ENCODE results near the gene PRKCH.

Gene PRKCH

DNA sequence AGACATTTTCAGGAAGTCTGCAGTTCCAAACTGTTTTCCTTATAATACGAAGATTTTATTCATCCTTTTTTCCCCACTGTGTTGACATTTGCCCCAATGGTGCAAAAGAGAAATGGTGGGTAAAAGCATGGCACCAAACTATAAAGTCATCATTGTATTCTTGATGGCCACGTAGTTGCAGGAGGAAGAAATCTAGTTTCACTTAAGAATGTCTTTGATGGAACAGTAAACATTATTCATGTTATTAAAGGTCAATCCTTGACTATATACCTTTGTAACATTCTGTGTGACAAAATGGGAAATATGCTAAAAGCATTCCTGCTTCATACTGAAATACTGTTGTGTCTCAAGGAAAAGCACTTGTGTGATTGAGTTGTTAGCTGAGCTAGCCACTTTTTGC, 80.1 kb downstream of the PRKCH start:
- Histone ChIP-seq H3K27ac (ENCODE audit: low read length, poor library complexity, severe bottlenecking) (no peak overlapping the region), H2BK5ac (ENCODE audit: low read depth, low read length, poor library complexity, severe bottlenecking) (no peak overlapping the region), H3K79me1 (replicated peaks; ENCODE audit: low read length, poor library complexity, severe bottlenecking) (no peaks in the 10 kb centered on the region), H2AFZ (ENCODE audit: low read depth, low read length) (no peak overlapping the region), H4K8ac (ENCODE audit: low read length) (no peak overlapping the region), H2BK120ac (ENCODE audit: low read depth, low read length) (no peak overlapping the region), H3K18ac (ENCODE audit: low read depth in 1 of 2, low read length in 2 of 2) (no peak overlapping the region), H3K4me3 (ENCODE audit: insufficient read depth in 1 of 2, low read depth in 1 of 2, low read length in 2 of 2) (no peak overlapping the region), H3K4me2 (ENCODE audit: low read length, poor library complexity, severe bottlenecking) (no peak overlapping the region), H3K4me1 (ENCODE audit: control insufficient read depth, insufficient read depth, low read depth, low read length) (no peaks in the 10 kb centered on the region), H3K9me3 (ENCODE audit: control insufficient read depth, low read length) (no peaks in the 10 kb centered on the region), H3K23ac (ENCODE audit: low read length in 2 of 2) (no peak overlapping the region), H2AK5ac (ENCODE audit: low read length, severe bottlenecking) (no peak overlapping the region), H3K14ac (ENCODE audit: low read length in 2 of 2) (no peak overlapping the region), H2BK15ac (ENCODE audit: low read depth, poor library complexity, severe bottlenecking) (no peak overlapping the region), H3K9ac (ENCODE audit: low read length) (no peak overlapping the region), H3K36me3 (ENCODE audit: control insufficient read depth in 1 of 2, insufficient read depth in 2 of 2, low read depth in 1 of 2, low read length in 2 of 2) (no peaks in the 10 kb centered on the region), H3K27me3 (ENCODE audit: control insufficient read depth in 1 of 2, insufficient read depth in 1 of 2, low read length in 2 of 2) (peaks cover 3 to 38% of the 10 kb centered on the region in 2 experiments), H4K91ac (ENCODE audit: low read length) (no peak overlapping the region), H3K4ac (ENCODE audit: low read depth in 1 of 2, low read length in 2 of 2) (no peak overlapping the region), H2BK12ac (ENCODE audit: low read length in 2 of 2) (no peak overlapping the region)
- WGBS: 80% methylated on average over 1 of the region's 2 CpGs
- DNase-seq: no peak

- no peak for DNase-seq
- Histone ChIP-seq H2BK120ac (ENCODE audit: low read depth, low read length) (no peak overlapping the region), H3K27ac (ENCODE audit: low read length, poor library complexity, severe bottlenecking) (no peak overlapping the region), H2BK12ac (ENCODE audit: low read length in 2 of 2) (no peak overlapping the region), H3K4ac (ENCODE audit: low read depth in 1 of 2, low read length in 2 of 2) (no peak overlapping the region), H2BK5ac (ENCODE audit: low read depth, low read length, poor library complexity, severe bottlenecking) (no peak overlapping the region), H4K8ac (ENCODE audit: low read length) (no peak overlapping the region), H3K79me1 (replicated peaks; ENCODE audit: low read length, poor library complexity, severe bottlenecking) (no peaks in the 10 kb centered on the region), H3K14ac (ENCODE audit: low read length in 2 of 2) (no peak overlapping the region), H2AK5ac (ENCODE audit: low read length, severe bottlenecking) (no peak overlapping the region), H3K4me1 (ENCODE audit: control insufficient read depth, insufficient read depth, low read depth, low read length) (no peaks in the 10 kb centered on the region), H2AFZ (ENCODE audit: low read depth, low read length) (no peak overlapping the region), H2BK15ac (ENCODE audit: low read depth, poor library complexity, severe bottlenecking) (no peak overlapping the region), H3K4me3 (ENCODE audit: insufficient read depth in 1 of 2, low read depth in 1 of 2, low read length in 2 of 2) (no peak overlapping the region), H3K4me2 (ENCODE audit: low read length, poor library complexity, severe bottlenecking) (no peak overlapping the region), H4K91ac (ENCODE audit: low read length) (no peak overlapping the region), H3K9ac (ENCODE audit: low read length) (no peak overlapping the region), H3K23ac (ENCODE audit: low read length in 2 of 2) (no peak overlapping the region), H3K36me3 (ENCODE audit: control insufficient read depth in 1 of 2, insufficient read depth in 2 of 2, low read depth in 1 of 2, low read length in 2 of 2) (no peaks in the 10 kb centered on the region), H3K27me3 (ENCODE audit: control insufficient read depth in 1 of 2, insufficient read depth in 1 of 2, low read length in 2 of 2) (peaks cover 3 to 33% of the 10 kb centered on the region in 2 experiments), H3K18ac (ENCODE audit: low read depth in 1 of 2, low read length in 2 of 2) (no peak overlapping the region), H3K9me3 (ENCODE audit: control insufficient read depth, low read length) (no peaks in the 10 kb centered on the region)
- WGBS: 71% methylated on average over 1 of the region's 2 CpGs
Observed at GRCh38 chr14:61403411-61403810, 82.0 kb downstream of the PRKCH start.

- 69% methylated on average over 1 of the region's 1 CpG for WGBS
- Histone ChIP-seq H3K23ac (ENCODE audit: low read length in 2 of 2) (no peak overlapping the region), H3K9ac (ENCODE audit: low read length) (no peak overlapping the region), H3K14ac (ENCODE audit: low read length in 2 of 2) (no peak overlapping the region), H2BK15ac (ENCODE audit: low read depth, poor library complexity, severe bottlenecking) (no peak overlapping the region), H4K8ac (ENCODE audit: low read length) (no peak overlapping the region), H3K4ac (ENCODE audit: low read depth in 1 of 2, low read length in 2 of 2) (no peak overlapping the region), H2BK12ac (ENCODE audit: low read length in 2 of 2) (no peak overlapping the region), H3K27ac (ENCODE audit: low read length, poor library complexity, severe bottlenecking) (no peak overlapping the region), H4K91ac (ENCODE audit: low read length) (no peak overlapping the region), H2BK120ac (ENCODE audit: low read depth, low read length) (no peak overlapping the region), H3K4me3 (ENCODE audit: insufficient read depth in 1 of 2, low read depth in 1 of 2, low read length in 2 of 2) (no peak overlapping the region), H3K79me1 (replicated peaks; ENCODE audit: low read length, poor library complexity, severe bottlenecking) (no peaks in the 10 kb centered on the region), H3K36me3 (ENCODE audit: control insufficient read depth in 1 of 2, insufficient read depth in 2 of 2, low read depth in 1 of 2, low read length in 2 of 2) (no peaks in the 10 kb centered on the region), H3K18ac (ENCODE audit: low read depth in 1 of 2, low read length in 2 of 2) (no peak overlapping the region), H2BK5ac (ENCODE audit: low read depth, low read length, poor library complexity, severe bottlenecking) (no peak overlapping the region), H3K9me3 (ENCODE audit: control insufficient read depth, low read length) (no peaks in the 10 kb centered on the region), H2AFZ (ENCODE audit: low read depth, low read length) (no peak overlapping the region), H3K4me2 (ENCODE audit: low read length, poor library complexity, severe bottlenecking) (no peak overlapping the region), H3K4me1 (ENCODE audit: control insufficient read depth, insufficient read depth, low read depth, low read length) (no peaks in the 10 kb centered on the region), H3K27me3 (ENCODE audit: control insufficient read depth in 1 of 2, insufficient read depth in 1 of 2, low read length in 2 of 2) (peaks cover 3 to 37% of the 10 kb centered on the region in 2 experiments), H2AK5ac (ENCODE audit: low read length, severe bottlenecking) (no peak overlapping the region)
- no peak for DNase-seq
Observed at GRCh38 chr14:61404637-61405036, 83.3 kb downstream of the PRKCH start.

DNA sequence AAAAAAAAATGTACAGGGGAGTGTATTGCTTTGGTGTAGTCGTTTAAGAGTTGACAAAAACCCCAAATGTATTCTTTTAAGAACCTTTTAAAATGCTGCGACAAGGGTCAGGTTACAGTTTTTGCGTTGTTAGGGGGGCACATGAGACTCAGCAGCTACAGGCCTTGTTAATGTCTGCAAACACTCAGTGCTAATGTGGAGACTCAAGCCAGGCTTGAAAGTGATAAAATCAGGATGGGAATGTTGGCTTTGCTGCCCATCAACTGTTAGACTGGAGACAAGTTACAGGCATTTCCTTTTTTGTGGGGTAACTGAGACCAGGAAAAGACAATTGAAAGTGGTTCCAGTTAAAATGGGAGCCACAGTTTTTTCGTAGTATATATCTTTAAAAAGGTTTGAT, 84.8 kb downstream of the PRKCH start:
- WGBS: 6% methylated on average over 3 of the region's 4 CpGs
- no peak overlapping the region for H4K8ac ChIP-seq (ENCODE audit: low read length)

More for the DNA sequence above, 84.8 kb downstream of the PRKCH start:
- H3K27ac ChIP-seq (ENCODE audit: low read length, poor library complexity, severe bottlenecking): no peak overlapping the region
- H4K91ac ChIP-seq (ENCODE audit: low read length): no peak overlapping the region
- no peak overlapping the region for H3K23ac ChIP-seq (ENCODE audit: low read length in 2 of 2)
- no peaks in the 10 kb centered on the region for H3K9me3 ChIP-seq (ENCODE audit: control insufficient read depth, low read length)
- H3K36me3 ChIP-seq (ENCODE audit: control insufficient read depth in 1 of 2, insufficient read depth in 2 of 2, low read depth in 1 of 2, low read length in 2 of 2): no peaks in the 10 kb centered on the region
- no peak overlapping the region for H3K9ac ChIP-seq (ENCODE audit: low read length)
- H2AFZ ChIP-seq (ENCODE audit: low read depth, low read length): no peak overlapping the region
- H3K4me1 ChIP-seq (ENCODE audit: control insufficient read depth, insufficient read depth, low read depth, low read length): no peaks in the 10 kb centered on the region
- H3K4ac ChIP-seq (ENCODE audit: low read depth in 1 of 2, low read length in 2 of 2): no peak overlapping the region
- H3K4me2 ChIP-seq (ENCODE audit: low read length, poor library complexity, severe bottlenecking): no peak overlapping the region
- H3K79me1 ChIP-seq (replicated peaks; ENCODE audit: low read length, poor library complexity, severe bottlenecking): no peaks in the 10 kb centered on the region
- no peak overlapping the region for H3K18ac ChIP-seq (ENCODE audit: low read depth in 1 of 2, low read length in 2 of 2)
- no peak overlapping the region for H2AK5ac ChIP-seq (ENCODE audit: low read length, severe bottlenecking)
- H2BK15ac ChIP-seq (ENCODE audit: low read depth, poor library complexity, severe bottlenecking): no peak overlapping the region
- no peak for DNase-seq
- no peak overlapping the region for H3K4me3 ChIP-seq (ENCODE audit: insufficient read depth in 1 of 2, low read depth in 1 of 2, low read length in 2 of 2)
- no peak overlapping the region for H2BK5ac ChIP-seq (ENCODE audit: low read depth, low read length, poor library complexity, severe bottlenecking)
- H3K14ac ChIP-seq (ENCODE audit: low read length in 2 of 2): no peak overlapping the region
- H3K27me3 ChIP-seq (ENCODE audit: control insufficient read depth in 1 of 2, insufficient read depth in 1 of 2, low read length in 2 of 2): peaks cover 0 to 31% of the 10 kb centered on the region in 2 experiments
- no peak overlapping the region for H2BK120ac ChIP-seq (ENCODE audit: low read depth, low read length)
- no peak overlapping the region for H2BK12ac ChIP-seq (ENCODE audit: low read length in 2 of 2)

Measured in mesenchymal stem cell (in vitro differentiated cells and primary cell).